ENCODE data around the gene RFX7. TPM values are rescaled to one million over a fixed set of nuclear protein-coding genes. Genes with fewer than 3 reads are reported as not detected.

The RFX7 gene
- total RNA-seq = 10 to 100 TPM in 3 of 4 donors, 1 to 10 TPM in 1; 8.7 to 51.5 (median 12.9) TPM

DNA sequence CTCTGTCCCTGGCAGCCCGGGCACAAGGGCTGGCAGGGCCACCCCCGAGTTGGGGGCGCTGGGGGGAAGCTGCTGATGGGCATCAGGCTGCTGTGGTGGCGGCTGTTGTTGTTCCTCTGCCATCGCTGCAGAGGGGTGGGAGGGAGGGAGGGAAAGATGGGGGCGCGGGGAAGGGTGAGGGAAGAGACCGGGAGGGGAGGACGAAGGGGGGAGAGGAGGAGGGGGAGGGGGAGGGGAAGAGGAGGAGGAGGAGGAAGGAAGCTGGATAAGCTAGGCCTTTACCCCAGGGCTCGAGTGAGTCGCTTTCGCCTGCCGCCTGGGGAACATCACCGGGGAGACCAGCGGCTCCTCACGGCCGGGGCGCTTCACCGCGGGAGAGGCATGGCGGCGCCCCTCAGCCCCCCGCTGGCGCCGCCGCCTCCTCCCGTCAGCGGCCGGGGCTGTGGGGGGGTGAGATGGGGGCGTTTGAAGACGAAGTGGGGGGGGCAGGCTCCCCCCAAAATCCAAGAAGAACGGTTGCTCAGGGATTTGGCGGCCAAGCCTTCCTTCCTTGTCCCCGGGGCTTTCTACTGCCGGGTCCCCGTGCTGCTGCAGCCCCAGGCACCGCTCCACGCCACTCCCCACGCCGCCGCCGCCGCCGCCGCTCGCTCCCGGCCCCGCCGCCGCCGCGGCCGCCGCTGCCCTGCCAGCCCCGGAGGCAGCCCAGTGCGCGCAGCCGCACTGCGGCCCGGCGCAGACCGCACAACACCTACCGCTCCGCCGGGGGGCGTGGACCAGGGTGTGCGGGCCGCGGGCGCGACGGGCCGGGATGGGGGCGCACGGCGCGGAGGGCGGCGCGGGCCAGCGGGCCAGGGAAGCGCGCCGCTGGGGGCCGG is at the start of gene RFX7:
Gene RFX7, minus strand, starts transcription at position 717 of the 875 bp plus-strand sequence. Its CDS starts 594 bp downstream, at position 123.
- TF ChIP-seq, protein P1, sequence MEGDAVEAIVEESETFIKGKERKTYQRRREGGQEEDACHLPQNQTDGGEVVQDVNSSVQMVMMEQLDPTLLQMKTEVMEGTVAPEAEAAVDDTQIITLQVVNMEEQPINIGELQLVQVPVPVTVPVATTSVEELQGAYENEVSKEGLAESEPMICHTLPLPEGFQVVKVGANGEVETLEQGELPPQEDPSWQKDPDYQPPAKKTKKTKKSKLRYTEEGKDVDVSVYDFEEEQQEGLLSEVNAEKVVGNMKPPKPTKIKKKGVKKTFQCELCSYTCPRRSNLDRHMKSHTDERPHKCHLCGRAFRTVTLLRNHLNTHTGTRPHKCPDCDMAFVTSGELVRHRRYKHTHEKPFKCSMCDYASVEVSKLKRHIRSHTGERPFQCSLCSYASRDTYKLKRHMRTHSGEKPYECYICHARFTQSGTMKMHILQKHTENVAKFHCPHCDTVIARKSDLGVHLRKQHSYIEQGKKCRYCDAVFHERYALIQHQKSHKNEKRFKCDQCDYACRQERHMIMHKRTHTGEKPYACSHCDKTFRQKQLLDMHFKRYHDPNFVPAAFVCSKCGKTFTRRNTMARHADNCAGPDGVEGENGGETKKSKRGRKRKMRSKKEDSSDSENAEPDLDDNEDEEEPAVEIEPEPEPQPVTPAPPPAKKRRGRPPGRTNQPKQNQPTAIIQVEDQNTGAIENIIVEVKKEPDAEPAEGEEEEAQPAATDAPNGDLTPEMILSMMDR (IDR thresholded peaks at IDR 0.05) = no peak
- TF ChIP-seq POLR2AphosphoS5 (IDR thresholded peaks at IDR 0.05) (no peak), POLR2A (IDR thresholded peaks at IDR 0.05) (no peak), EP300 (IDR thresholded peaks at IDR 0.05; ENCODE audit: low read depth) (no peak)
- H3K9me3 ChIP-seq = no peaks in the 10 kb centered on the region
- H3K36me3 ChIP-seq = no peaks in the 10 kb centered on the region
- in situ Hi-C loops (cut with MboI; ENCODE audit: low pct_ligation_motif_present in 1 of 4, low pct_unique_long_range_greater_than_20kb in 1 of 4, low sequenced_read_pairs in 3 of 4) = loop anchor here in 1 of 4 donors (10.0 kb wide), 1 partner anchor 181 kb away; no protein-coding TSS in a partner anchor
- peak; percentile 82 for DNase-seq
- no peaks in the 10 kb centered on the region for H3K27me3 ChIP-seq
- WGBS, 2 donors (ENCODE audit: low coverage in 1 of 2) = 1% methylated on average over 15 to 66 of the region's 85 CpGs
- peaks cover 9 to 46% (median 24%) of the 10 kb centered on the region in 4 donors for H3K4me1 ChIP-seq
- intact Hi-C loops (cut with DNase I; ENCODE audit: low total_unique reads) = no loop called here
- peak within 1 kb of the TSS; percentile 88 to 95 (median 92) for H3K27ac ChIP-seq
- H3K4me3 ChIP-seq = peak within 1 kb of the TSS; percentile 84 to 100 (median 96)

DNA sequence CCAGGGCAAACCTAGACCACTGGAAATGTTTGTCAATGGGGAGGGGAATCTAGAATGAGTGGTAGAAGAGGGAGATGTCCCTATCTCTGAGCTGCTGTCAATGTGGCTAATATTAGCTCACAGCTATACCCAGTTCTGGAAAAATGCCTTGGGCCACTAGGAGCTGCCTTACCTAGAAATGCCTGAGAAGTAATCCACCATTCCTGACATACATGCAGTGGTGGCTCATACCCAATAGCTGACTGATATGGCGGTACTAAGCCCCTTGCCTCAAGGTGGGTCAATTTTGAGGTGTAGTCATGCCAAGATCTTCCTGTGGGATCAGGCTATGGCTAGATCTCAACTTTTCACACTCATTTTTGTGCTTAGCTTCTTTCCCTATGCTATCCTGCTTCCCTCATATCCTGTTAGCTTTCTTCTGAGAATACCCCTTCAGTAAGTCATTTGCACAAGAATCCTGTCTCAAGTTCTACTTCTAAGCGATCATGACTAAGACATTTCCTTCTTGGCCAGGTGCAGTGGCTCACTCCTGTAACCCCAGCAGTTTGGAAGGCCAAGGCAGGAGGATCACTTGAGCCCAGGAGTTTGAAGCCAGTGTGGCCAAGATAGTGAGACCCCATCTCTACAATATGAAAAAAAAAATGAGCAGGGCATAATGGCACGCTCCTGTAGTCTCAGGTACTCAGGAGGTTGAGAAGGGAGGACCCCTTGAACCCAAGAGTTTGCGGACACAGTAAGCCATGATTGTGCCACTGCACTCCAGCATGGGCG is 49.1 kb upstream of the RFX7 start:
- Histone ChIP-seq H3K27me3 (no peaks in the 10 kb centered on the region), H3K4me3 (no peak overlapping the region), H3K9me3 (peaks cover 0 to 4% of the 10 kb centered on the region in 2 donors), H3K27ac (no peak overlapping the region), H3K36me3 (no peaks in the 10 kb centered on the region), H3K4me1 (no peaks in the 10 kb centered on the region)
- no peak for TF ChIP-seq POLR2AphosphoS5 (IDR thresholded peaks at IDR 0.05)
- TF ChIP-seq, protein P1 (IDR thresholded peaks at IDR 0.05) = no peak
- TF ChIP-seq EP300 (IDR thresholded peaks at IDR 0.05; ENCODE audit: low read depth) = no peak
- no peak for TF ChIP-seq POLR2A (IDR thresholded peaks at IDR 0.05)
- WGBS, 2 donors (ENCODE audit: low coverage in 1 of 2) = 93 to 100% methylated on average over 3 to 5 of the region's 5 CpGs
- DNase-seq = no peak
- in situ Hi-C loops (cut with MboI; ENCODE audit: low pct_ligation_motif_present in 1 of 4, low pct_unique_long_range_greater_than_20kb in 1 of 4, low sequenced_read_pairs in 3 of 4) = loop anchor here in 1 of 4 donors (25.0 kb wide), 1 partner anchor 270 kb away; no protein-coding TSS in a partner anchor
- intact Hi-C loops (cut with DNase I; ENCODE audit: low total_unique reads) = no loop called here

DNA sequence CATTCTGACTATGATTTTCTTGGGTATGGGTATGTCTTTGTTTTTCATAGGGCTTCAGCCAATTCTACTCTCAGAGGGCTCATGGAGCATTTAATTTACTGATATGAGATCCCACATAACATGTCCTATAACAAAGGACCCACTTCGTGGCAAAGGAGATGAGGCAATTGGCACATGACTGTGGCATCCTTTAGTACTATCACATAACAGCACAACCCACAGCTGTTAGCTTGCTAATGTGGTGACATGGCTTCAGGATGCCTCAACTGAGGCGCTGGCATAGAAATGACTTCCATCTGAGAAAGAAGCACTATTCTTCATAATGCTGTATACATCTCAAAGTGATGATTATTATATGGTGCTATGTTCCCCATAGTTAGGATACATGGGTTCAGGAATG is 48.1 kb upstream of the RFX7 start:
- no peak for DNase-seq
- H3K27ac ChIP-seq = no peak overlapping the region
- H3K36me3 ChIP-seq = no peaks in the 10 kb centered on the region
- intact Hi-C loops (cut with DNase I; ENCODE audit: low total_unique reads) (no loop called here), in situ Hi-C loops (cut with MboI; ENCODE audit: low pct_ligation_motif_present in 1 of 4, low pct_unique_long_range_greater_than_20kb in 1 of 4, low sequenced_read_pairs in 3 of 4) (loop anchor here in 1 of 4 donors (25.0 kb wide), 1 partner anchor 271 kb away; no protein-coding TSS in a partner anchor)
- H3K27me3 ChIP-seq = no peaks in the 10 kb centered on the region
- WGBS, 2 donors (ENCODE audit: low coverage in 1 of 2) = 89% methylated on average over 2 of the region's 2 CpGs; no CpG with 5 or more reads in 1 of the 2 donors
- TF ChIP-seq EP300 (IDR thresholded peaks at IDR 0.05; ENCODE audit: low read depth) (no peak), POLR2A (IDR thresholded peaks at IDR 0.05) (no peak), POLR2AphosphoS5 (IDR thresholded peaks at IDR 0.05) (no peak)
- TF ChIP-seq, protein P1 (IDR thresholded peaks at IDR 0.05) = no peak
- no peak overlapping the region for H3K4me3 ChIP-seq
- H3K9me3 ChIP-seq = peaks cover 0 to 4% of the 10 kb centered on the region in 2 donors
- H3K4me1 ChIP-seq = no peaks in the 10 kb centered on the region

DNA sequence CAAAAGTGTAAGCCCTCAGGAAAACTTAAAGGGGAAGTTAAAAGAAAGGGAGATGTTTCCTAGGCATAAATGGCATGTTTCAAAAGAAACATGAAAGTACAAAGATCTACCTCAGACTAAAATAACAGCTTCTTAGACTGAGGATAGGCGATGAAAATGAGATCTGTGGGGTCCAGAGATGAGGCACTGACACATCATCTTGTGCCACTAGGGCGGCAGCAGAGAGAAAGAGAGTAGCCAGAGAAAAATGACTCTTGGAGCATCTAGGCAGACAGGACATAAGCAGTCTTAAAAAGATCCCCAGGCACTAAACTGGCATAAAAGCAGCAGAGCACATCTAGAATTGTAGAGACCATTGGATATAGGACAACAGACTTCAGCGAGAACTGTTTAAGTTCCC is 42.5 kb upstream of the RFX7 start:
- 36 to 76% methylated on average over 2 to 3 of the region's 3 CpGs for WGBS, 2 donors (ENCODE audit: low coverage in 1 of 2)
- TF ChIP-seq POLR2AphosphoS5 (IDR thresholded peaks at IDR 0.05) = no peak
- TF ChIP-seq, protein P1 (IDR thresholded peaks at IDR 0.05) = peak in 1 of 5 experiments; percentile 17
- H3K27ac ChIP-seq = no peak overlapping the region
- intact Hi-C loops (cut with DNase I; ENCODE audit: low total_unique reads) (no loop called here), in situ Hi-C loops (cut with MboI; ENCODE audit: low pct_ligation_motif_present in 1 of 4, low pct_unique_long_range_greater_than_20kb in 1 of 4, low sequenced_read_pairs in 3 of 4) (loop anchor here in 1 of 4 donors (25.0 kb wide), 1 partner anchor 276 kb away; no protein-coding TSS in a partner anchor)
- peak; percentile 12 for DNase-seq
- no peaks in the 10 kb centered on the region for H3K4me1 ChIP-seq
- H3K4me3 ChIP-seq = no peak overlapping the region
- H3K27me3 ChIP-seq = no peaks in the 10 kb centered on the region
- peaks cover 0 to 1% (median 0%) of the 10 kb centered on the region in 4 donors for H3K36me3 ChIP-seq
- peaks cover 0 to 4% of the 10 kb centered on the region in 2 donors for H3K9me3 ChIP-seq

Data from transverse colon (tissue), 4 donors.